HG03354 (cell line): Measurements from ENCODE around the gene SLC41A2.
"Not testable (repeated sequence)": the region's sequence is repeated elsewhere in the genome, so short reads cannot be mapped to it uniquely, and the experiment has no call there.

ENCODE experiments used
- ATAC-seq: cut with Tn5 transposase; IDR thresholded peaks from one replicate; pipeline ENCODE4 v1.9.1; 2021; ENCODE audit warnings: mild to moderate bottlenecking; ENCODE audit not compliant: unreplicated experiment, poor library complexity, severe bottlenecking

The SLC41A2 gene

GRCh38 chr12:104966677-104967076 is 8.6 kb upstream of the SLC41A2 start:
- ATAC-seq, result peak; percentile 94

DNA sequence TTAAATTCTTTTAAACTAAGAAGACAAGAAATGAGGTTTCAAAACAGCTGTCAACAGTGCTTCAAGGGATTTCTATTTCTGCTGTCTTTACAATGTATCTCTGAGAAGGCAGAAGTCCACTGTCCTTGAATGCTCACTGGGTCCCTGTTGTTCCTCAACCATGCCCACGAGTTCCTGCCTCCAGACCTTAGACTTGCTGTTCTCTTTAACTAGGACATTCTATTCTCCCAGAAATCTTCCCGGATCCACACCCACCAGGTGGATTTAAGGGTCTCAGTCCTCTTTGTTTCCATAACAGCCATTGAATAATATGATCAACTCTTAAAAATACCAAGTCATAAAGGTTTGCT is 6.7 kb upstream of the SLC41A2 start:
- ATAC-seq, result no peak

DNA sequence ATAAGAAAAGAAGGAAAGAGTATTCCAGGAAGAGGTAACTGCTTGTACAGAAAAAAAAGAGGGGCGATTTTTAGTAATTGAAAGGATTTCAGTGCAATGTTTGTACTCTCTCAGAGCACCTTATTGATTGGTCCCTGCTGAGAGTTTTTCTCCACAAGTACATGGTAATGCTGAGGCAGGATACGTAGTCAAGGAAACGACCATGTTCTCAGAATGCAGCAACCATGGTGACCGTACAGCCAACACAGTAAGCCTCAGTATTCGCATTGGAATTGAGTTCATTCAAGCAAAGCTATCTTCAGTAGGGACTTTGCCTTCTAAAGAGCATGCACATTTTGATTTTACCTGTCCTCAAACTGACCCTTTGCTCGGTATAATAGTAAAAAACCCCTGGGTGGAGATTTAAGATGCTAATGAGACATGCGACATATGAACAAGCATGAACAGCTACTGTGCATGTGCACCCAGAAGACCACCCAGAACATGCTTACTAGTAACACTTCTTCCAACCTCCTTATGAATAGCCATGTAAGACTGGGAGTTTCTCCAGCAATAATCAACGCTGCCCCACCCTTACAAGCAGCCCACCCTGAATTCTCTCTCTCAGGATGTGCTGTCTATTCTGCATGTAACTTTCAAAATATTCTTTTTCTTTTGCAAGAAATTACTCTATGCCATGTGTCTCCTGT is 6.2 kb upstream of the SLC41A2 start:
- no peak for ATAC-seq

- ATAC-seq, result no peak
Measured at GRCh38 chr12:104963757-104964156, 5.7 kb upstream of the SLC41A2 start.

GRCh38 chr12:104960464-104960863 is 2.4 kb upstream of the SLC41A2 start:
- no peak for ATAC-seq

DNA sequence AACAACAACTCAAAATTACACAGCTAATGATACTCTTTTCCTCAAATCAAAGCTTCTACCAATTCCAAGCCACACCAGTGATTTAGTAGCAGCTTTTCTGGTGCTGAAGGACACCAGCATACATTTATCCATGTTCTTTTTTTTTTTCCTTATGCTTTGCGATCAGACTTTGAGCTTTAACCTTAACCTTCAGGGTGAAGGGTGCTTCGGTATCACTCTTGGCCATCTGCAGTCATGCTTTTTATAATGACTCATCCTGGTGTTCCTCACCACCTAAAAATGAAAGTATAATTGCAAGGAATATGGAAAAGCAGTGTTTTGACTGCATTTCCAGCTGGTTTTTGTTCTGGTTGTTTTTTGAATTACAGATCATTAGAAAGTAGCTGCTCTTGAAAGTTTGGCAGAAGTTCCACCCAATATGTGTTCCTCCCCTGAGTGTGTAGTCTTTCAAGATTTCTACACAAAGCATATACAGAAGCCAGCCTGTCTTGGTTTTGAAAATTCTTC is 1.3 kb upstream of the SLC41A2 start:
- no peak for ATAC-seq

DNA sequence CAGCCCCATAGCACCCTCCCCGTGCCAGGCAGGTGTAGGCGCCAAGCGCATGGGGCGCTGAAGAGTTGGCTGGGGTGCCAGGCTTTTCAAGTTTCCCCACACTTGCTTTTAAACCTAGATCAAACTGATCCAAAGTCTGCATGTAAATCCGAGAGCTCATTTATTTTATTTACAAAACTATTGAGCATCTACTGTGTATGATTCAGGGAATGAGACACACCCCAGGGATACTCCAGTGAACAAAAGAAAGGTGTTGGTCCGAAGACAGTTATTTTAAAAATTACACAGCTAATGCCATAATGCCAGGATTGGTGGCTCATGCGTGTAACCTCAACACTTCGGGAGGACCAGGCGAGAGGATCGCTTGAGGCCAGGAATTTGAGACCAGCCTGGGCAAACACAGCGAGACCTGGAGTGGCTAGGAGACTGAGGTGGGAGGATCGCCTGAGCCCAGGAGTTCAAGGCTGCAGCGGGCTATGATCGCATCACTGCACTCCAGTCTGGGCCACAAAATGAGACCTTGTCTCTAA is 780 bp upstream of the SLC41A2 start:
- no peak for ATAC-seq

GRCh38 chr12:104957719-104958000 is 430 bp downstream of the SLC41A2 start:
- peak; percentile 33 for ATAC-seq

DNA sequence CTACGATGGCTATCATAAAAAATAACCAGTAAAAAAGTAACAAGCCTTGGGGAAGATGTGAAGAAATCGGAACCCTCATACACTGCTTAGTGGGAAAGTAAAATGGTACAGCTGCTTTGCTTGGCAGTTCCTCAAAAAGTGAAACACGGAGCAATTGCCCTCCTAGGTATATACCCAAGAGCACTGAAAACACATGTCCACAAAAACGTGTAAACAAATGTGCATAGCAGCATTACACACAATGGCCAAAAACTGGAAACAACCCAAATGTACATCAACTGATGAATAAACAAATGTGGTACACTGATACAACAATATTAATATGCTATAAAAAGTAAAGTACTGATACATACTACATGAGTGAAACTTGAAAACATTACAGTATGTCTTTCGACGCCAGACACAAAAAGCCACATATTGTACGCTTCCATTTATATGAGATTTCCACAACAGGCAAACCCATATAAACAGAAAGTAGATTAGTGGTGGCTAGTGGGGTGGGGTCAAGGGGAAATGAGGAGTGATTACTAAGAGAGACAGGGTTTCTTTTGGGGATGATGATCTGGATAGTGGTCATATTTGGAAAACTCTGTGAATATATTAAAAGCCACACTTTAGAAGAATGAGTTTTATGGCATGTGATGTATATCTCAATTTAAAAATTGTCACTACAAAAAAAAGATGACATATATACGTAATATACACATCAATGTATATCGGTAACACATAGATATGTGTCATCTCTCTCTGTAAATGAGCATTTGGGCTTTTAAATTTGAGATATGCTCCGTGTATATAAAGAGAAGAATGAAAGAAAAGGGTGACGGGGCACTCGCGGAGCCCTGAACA is 996 bp downstream of the SLC41A2 start:
- no peak for ATAC-seq

DNA sequence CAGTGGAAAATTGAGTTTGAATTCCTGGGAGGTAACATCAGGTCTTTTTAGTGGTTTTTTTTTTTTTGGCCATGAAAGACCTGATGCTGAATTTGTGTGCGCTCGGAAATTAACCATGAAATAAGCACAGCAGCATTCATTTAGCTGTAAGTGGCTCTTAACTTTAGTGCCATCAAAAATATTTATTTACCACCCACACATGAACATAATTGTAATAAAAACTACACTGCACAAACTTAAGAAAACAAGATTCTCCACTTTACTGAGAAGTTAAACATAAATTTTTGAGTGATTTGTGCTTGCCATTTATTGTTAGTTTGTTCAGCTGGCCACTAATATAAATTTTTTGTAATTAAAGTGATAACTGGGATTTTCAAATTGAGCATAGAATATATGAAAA is 2.4 kb downstream of the SLC41A2 start:
- ATAC-seq, result no peak

GRCh38 chr12:104953323-104953722 is 4.8 kb downstream of the SLC41A2 start:
- ATAC-seq, result no peak

- no peak for ATAC-seq
Measured at GRCh38 chr12:104952816-104953215, 5.3 kb downstream of the SLC41A2 start.

DNA sequence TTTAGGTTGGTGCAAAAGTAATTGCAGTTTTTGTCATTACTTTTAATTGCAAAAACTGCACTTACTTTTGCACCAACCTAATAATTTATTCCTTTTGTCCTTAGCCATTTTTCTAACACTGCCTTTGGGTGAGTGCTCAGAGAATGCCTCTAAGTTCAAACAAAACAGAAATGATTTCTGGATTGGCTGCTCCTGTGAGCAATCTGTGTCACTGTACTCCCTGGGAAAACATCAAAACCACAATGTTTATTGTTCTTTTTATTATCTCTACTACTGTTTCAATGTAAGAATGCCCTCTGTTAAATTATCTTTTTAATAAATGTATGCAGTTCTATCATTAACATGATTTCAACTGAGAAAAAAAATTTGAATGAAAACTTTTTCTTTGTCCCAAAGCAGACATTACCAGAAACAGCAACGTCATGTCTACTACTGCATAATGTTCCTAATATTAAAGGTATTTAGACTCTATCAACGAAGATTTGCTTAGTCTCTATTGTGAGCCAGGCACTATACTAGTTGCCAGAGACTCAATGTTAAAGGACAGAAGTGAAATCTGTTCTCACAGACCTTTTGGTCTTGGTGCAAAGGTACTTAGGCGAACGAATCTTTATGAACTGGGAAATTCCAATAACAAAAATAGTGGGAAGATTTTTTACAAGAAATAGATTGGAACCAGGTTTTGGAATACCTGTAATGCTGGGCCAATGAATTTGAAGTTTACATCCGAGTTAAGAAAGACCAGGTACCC is 6.2 kb downstream of the SLC41A2 start:
- no peak for ATAC-seq

DNA sequence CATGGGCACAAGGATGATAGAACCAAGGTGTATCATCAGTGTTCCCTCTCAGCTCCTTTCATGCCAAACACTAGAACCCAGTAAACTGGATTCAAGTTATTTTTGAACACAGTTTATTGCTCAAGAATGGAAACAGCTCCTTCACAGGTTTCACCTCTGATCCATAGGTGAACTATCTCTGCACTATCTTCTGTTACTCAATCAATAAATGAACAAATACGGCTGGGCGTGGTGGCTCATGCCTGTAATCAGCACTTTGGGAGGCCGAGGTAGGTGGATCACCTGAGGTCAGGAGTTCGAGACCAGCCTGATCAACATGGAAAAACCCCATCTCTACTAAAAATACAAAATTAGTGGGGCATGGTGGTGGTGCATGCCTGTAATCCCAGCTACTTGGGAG is 9.4 kb downstream of the SLC41A2 start:
- ATAC-seq, result not testable (repeated sequence)

DNA sequence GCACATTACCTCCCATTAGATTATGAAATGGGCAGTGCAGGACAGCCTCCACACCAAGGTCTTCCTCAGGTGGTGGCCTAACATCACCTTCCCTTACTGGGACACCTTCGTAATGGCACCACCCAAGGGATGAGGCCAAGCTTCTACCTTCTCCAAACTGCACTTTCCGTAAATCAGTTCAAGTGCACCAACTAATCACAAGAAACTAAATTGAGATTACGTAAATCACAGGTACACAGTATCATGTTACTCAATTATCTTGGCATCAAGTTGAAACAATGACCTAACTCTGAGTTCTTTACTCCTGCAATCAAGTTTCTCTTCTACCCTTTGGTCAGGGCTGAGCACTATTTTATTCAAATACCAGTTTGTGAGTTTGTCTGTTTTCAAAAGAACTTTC is 13.8 kb downstream of the SLC41A2 start:
- ATAC-seq, result no peak

DNA sequence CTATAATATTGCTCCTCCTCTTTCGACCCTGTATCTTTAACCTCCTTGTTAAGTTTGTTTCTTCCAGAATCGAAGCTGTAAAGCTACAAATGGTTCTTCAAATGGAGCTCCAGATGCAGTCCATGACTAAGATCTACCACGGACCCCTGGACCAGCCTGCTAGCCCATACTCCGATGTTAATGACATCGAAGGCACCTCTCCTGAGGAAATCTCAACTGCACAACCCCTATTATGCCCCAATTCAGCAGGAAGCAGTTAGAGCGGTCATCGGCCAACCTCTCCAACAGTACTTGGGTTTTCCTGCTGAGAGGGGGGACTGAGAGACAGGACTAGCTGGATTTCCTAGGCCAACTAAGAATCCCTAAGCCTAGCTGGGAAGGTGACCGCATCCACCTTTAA is 14.7 kb downstream of the SLC41A2 start:
- ATAC-seq, result not testable (repeated sequence)

- no peak for ATAC-seq
Measured at GRCh38 chr12:104942075-104942474, 16.0 kb downstream of the SLC41A2 start.

DNA sequence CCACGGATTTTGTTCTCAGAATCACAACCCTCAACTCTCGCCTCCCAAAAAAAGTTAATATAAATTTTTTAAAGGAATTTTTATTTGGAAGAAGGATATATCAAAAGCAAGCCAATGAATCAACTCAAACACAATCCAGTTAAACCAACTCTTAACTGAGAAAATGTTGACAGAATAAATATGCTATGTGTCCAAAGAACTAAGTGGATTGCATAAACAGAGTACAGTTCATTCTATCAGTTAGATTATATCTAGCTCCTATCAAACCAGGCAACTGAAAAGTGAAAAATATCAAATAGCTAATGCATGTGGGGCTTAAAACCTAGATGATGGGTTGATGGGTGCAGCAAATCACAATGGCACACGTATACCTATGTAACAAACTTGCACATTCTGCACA is 16.6 kb downstream of the SLC41A2 start:
- ATAC-seq, result no peak

GRCh38 chr12:104939089-104939488 is 19.0 kb downstream of the SLC41A2 start:
- no peak for ATAC-seq

GRCh38 chr12:104938371-104938770 is 19.7 kb downstream of the SLC41A2 start:
- ATAC-seq, result no peak
